ENCODE data around the gene ERN1.

The ERN1 gene

DNA sequence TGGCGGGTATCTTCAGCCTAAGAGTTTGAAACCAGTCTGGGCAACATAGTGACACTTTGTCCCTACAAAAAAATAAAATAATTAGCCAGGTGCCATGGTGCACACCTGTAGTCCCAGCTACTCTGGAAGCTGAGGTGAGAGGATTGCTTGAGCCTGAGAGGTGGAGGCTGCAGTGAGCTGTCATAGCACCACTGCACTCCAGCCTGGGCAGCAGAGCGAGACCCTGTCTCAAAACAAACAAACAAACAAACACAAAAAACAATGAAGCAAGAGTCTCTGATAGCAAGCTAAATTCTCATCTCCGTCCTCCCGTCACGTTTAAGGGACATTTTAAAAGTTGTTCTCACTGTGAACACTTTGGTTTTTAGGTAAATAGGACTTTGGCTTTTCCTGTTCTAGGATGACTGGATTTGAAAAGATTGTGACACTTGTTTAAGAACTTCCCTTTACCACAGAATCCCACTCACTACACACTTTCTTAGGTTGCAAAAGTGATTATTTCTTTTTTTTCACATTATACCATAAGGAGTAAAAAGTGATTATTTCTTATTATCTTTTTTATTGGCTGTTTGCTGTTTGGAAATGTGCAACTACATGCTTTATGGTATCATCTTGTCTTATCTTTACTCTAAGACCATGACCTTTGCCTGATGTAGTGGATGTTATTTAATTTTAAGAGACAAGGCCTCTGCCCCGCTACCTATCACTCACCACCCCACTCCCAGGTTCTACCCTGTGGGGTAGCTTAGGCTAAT lies 4.4 kb upstream of the ERN1 start:
- DNase-seq, result no peak

DNA sequence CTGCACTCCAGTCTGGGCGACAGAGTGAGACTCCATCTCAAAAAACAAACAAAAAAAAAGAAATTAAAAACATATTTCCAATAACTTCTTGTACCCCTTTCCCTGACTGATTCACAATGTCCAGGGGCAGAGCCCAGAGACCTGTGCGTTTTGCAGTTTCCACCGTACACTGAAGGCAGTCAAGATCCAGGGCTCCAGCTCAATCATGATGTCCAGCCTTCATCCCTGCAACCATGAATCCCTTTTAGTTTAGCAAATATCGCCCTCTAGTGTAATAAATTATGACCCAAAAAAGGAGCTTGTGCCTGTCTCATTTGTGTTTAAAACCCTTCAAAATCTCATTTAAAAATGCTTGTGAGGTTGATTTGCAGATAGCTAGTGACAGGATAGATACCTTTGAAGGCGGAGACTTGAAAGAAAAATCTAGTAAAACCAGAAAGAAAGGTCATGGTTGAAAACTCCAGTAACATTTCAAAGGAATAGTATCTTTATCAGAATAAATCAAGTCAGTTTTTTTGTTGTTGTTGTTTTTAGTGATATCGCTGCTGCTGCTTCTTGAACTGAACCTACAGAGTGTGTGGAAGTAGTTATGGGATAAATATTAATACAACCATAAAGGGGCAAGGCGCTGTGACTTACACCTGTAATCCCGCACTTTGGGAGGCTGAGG lies 3.7 kb upstream of the ERN1 start:
- no peak for DNase-seq

DNA sequence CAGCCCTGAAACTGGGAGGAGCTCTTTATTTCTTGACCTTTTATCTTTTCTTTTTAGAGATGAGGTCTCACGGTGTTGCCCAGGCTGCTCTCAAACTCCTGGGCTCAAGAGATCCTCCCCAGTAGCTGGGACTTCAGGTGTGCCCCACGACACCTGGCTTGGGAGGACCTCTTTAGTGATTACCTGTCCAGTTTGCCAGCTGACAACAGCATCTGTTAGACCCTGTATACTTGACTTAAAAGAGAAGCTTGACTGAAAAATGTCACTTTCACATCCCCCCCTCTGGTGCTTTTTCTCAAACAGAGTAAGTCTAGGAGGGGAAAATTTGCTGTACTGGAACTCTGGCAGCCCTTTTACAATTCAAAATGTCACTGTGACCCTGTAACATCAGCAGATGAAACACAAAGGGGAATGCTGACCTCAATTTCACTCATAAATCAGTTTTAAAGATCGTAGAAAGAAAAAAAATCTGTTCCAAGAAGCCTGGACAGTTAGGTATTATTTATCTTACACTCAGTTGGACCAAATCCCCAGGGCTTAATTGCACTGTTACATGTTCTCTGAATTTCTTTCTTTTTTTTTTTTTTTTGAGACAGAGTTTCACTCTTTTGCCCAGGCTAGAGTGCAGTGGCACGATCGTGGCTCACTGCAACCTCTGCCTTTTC lies 1.8 kb upstream of the ERN1 start:
- no peak for DNase-seq

DNA sequence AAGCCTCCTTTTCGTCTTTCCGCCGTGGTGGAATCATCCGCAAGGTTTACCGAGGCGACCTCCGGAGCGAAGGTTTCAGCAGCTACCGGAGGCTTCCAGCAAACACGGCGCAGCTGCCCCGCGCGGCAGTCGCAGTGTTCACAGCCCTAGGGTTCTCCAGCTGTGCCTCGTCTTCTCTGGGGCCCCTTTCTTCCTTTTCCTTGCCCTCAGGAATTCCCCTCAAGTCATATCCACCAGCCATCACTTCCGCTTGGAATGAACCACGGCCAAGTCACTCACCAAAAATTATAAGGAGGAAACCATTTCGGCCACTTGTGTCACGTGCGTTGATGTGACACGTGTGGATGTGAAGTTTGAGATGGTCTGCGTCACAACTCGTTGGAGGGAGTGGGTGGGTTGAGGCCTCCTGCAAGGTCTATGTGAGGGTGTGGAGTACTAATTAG lies 636 bp upstream of the ERN1 start:
- DNase-seq, result peak in 1 of 2 donors; percentile 55

DNA sequence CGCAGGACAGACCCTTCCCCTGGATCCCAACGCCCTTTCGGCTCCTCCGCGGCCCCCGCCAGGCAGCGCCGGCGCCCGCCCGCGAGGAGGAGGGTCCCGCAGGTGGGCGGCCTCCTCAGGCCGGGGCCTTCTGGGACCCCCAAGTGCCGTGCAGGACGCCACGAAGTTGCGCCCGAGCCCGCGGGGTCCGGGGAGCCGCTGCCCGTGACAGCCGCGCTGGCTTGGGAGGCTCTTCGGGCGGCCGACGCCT lies 504 bp downstream of the ERN1 start:
- no peak for DNase-seq

DNA sequence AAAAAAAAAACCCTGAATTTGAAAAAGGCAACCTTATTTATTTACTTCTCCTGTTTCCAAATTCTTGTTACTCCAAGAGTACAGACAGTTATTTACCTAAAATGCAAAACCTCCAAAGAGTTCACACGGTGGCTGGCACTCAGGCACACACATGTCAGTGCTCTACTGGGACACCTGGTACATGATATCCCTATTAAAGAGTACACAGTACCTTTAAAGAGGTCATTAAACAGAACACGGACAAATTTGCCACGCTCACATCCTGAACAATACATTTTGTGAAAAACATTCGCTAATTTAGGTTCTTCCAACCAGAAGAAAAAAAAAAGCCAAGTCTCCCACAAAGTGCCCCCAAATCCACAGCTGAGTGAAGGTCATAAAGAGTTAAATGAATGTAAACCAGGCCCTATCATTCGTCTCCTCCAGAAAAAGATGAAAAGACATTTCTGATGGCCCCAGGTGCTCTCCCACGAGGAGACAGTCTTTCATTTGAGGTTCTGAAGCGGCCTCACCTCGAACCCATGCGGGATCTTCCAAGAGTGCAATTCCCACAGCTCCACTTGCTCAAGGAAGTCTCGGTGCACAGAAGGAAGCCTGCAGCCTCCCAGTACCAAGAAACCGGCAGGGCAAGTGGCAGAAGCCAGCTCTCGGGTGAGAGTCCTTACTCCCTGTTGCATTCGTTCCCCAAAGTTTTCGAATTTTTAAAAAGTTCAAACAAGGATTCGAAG lies 993 bp downstream of the ERN1 start:
- DNase-seq, result no peak

DNA sequence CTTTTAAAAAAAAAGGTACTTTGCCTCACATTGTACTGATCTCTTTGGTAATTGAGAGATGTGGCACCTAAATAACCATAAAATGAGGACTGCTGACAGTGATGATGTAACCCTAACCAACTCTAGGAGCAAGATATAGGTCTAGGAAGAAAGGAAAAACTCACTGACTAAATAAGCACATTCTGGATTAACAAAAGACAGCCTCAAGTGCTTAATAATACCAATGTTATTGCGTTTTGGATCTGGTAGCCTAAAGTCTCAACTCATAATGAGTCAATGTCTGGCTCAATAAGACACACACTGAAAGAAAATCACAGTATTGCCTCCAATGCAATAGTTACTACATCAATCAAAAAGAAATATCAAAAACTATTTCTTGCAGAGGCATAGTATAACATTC lies 3.0 kb downstream of the ERN1 start:
- no peak for DNase-seq

DNA sequence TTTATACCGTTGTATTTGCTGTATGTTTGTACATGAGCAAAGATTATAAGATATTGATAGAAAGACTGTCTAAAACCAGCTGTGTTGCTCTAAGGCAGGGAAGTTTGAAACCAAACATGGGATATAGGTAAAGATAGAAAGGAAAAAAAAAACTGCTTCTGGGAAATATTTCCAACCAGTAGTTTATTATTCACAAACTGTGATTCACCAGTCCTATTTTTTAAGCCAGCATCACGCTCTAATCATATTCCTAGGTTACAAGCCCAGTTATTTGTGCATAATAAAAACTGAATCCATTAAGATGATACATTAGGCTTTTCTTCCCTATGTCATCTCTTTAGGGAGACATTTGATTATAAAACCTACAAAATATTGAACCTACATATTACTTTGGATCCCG lies 4.0 kb downstream of the ERN1 start:
- no peak for DNase-seq

DNA sequence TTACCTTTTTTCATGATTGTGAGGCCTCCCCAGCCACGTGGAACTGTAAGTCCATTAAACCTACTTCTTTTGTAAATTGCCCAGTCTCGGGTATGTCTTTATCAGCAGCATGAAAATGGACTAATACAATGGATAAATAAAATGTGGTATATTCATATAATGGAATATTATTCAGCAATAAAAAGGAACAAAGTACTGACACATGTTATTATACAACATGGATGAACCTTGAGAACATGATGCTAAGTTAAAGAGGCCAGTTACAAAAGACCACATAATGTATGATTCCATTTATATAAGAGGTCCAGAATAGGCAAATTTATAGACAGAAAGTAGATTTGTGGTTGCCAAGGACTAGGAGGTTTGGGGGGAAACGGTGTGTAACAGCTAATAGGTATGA lies 5.3 kb downstream of the ERN1 start:
- no peak for DNase-seq

DNA sequence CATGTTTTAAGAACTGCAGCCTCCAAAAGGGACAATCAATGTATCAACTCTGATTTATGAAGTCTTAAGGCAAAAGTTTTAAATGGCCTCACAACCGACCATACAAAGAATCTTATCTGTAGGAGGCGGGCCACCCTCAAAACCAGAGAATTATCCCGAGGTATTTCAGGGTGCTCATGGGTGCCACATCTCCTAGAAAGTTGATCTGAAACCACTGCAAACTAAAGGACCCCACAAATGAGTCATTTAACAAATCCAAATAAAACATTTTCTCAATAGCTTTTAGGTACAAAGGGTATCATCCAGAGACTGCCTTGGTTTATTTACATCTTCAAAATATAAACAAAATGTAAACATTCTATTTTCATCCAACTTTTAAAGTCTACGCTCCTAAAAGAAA lies 6.8 kb downstream of the ERN1 start:
- DNase-seq, result no peak

DNA sequence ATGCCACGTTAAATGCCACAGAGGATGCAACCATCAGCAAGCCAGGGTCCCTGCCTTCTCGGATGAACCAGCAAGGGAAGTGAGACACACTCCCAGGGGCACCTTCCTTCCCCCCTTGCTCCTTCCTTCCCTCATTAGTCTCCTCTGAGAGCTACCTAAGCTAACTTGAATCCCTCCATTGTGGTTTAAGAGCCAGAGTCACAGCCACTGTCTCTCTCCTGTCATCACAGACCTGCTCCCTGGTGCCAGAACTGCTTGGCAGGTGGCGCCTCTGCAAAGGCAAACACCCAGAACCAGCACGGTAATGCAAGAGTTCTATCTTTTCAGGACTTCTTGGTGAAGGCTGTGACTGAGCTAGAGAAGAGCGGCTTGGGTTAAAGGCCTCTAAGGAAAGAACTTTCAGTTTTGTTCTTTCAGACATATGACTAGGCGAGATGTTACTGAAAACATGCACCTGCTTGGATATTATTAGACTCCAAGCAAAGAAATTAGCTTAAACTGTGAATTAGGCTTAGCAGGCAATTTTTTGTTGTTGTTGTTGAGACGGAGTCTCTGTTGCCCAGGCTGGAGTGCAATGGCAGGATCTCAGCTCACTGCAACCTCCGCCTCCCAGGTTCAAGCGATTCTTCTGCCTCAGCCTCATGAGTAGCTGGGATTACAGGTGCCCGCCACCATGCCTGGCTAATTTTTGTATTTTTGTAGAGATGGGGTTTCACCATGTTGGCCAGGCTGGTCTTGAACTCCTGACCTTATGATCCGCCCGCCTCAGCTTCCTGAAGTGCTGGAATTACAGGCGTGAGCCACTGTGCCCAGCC lies 8.8 kb downstream of the ERN1 start:
- peak in 1 of 2 donors; percentile 22 for DNase-seq

DNA sequence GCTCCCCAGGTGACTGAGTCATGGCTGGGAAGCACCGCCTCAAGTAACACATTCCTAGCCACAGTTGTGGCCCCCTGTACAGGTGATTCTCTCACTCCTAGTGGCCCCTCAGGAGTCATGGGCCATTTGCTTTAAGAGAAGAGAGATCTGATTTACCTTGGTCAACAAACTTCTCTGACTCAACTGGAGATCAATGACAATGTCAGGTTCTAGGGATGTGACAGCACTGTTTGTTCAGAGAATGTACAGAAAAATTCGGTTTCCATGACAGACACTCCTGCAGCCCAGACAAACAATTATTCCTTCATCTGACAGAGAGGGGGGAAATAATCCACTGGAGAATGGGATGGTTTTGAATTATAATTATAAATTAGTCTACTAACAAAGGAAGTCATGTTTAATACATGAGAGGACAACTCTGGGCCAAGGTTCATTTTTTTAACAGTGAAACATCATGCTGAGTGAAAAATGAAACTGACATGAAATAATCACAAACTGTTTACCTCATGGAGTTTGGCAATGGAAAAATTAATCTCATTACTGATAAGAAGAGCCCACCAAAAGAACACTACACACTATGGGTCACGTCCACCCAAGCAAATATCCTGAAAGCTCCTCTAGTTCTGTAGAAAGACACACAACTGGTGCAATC lies 9.7 kb downstream of the ERN1 start:
- no peak for DNase-seq

DNA sequence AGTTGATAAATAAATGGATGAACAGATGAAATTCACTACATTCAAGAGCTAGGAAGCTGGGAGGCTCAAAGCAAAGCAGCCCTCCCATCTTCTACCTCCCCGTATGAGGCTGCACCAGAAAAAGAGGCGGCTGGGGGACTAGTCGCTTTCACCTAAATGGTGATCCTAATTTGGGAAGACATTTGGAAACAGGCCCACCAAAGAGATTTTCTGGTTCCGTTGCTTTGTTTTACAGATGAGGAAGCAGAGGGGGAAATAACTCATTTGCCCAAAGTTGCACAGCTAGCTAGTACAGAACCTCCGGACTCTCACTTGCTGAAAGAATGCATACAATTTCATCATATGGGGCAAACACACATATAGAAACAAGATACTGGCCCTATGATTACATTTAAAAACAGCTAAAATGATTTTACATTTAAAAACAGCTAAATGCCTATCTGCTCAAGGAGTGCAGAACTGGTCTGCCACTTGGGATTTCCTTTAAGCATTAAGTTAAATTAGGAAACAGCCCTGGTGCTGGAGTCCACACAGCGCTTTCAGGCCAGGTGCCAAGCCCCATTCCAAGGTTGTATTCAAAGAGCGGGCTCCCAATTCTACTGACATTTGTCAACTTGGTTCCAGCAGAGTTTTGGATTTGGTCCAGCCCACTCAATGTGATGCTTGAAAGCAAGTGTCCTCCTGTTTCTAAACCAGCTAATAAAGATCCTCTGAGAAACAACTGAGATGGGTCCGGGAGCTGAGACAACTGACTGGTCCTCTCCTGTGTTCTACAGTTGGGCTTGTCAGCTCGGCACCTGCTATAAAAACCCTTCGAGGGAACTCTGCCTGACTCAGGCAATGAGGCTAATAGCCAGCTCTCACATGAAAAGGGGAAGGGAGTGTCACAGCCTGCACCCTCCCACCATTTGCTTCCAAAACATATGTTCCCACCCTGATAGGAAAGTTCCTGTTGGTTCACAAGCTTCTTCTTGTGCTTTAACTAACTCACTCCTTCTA lies 11.7 kb downstream of the ERN1 start:
- DNase-seq, result no peak

DNA sequence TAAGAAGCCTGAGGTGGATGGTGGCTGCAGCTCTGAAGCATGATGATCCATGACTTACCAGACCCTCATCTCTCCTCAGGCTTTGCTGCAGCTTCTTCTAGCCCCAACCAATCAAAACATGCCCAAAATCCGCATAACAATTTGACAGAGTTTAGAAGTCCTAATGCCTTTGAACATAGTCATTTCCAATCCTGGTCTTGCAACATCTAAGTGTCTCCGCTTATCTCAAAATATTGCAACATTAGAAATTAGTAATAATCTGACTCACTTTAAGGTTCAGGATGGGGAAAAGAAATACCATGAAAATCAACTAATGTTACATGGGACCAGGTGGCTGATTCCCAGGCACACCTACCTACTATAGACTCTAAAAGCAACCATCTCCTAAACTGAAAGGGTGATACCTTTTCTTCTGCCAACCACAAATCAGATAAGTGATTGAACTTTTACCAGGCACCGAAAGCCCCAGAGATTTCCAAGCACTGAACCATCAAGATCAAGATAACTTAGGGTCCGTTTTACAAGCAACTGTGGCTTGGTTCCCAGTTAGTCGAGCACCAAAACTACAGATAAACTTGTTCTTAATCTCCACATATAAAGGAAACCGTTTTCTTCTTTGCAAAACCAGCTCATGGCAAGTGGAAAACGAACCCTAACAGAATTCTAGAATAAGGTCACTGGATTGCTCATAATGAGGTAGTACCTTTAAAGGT lies 14.0 kb downstream of the ERN1 start:
- DNase-seq, result no peak

DNA sequence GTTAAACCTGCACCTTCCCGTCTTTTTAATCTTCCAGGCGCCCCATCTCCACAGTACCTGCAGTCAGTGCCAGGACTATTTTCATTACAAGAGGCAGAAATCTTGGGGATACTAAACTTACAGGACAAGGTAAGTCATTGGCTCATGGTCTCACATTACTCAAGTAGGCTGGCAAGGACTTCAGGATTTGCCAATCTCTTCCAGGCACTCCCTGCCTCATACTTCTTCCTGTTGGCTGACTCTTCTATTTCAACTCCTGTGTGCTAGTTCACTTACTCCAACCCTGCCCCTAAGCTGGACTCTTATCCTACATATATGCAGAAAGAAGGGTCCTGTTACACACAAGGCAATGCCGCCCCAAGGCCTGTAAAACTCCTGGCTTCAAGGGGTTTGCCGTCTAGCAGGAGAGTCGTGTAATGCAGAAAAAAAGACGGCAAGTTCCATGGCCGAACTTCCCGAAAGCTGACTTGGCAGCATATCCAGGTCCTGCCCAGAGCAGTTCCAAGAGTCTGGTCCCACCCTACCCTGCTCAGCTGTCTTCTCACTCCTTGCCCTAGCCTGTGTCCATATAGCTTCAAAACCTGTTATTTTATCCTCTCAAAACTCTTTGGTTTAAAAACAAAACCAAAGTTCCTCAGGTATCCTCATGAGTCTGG lies 14.8 kb downstream of the ERN1 start:
- DNase-seq, result no peak

DNA sequence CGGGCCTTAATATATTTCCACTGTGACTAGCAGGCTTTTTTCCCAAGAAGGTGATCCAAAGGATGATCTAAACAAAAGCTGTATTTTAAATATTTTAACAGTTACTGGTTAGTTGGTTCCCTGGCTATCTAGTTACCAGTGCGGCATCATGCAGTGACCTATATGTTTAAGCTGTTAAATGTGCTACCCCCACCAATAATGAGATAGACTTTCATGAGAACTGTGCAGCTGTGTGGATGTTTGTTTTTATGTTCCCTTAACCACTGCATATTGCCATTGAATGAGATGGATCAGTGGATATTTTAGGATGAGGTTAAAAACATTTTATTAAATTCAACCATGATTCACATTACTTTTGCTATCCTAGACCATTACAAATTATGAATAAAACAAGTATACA lies 16.9 kb downstream of the ERN1 start:
- DNase-seq, result no peak

DNA sequence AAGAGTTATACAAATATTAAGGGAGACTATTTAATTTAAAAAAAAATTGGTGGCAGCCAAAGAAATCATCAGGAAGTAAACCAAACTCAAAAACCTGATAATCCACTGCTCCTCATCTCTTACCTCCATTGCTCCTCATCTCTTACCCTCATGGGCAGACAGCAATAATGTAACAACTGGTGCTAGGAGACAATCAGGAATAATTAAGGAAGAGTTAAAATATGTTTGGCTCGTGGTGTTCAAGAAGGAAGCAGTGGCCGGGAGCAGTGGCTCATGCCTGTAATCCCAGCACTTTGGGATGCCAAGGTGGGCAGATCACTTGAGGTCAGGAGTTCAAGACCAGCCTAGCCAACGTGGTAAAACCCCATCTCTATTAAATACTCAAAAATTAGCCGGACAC lies 18.1 kb downstream of the ERN1 start:
- no peak for DNase-seq

DNA sequence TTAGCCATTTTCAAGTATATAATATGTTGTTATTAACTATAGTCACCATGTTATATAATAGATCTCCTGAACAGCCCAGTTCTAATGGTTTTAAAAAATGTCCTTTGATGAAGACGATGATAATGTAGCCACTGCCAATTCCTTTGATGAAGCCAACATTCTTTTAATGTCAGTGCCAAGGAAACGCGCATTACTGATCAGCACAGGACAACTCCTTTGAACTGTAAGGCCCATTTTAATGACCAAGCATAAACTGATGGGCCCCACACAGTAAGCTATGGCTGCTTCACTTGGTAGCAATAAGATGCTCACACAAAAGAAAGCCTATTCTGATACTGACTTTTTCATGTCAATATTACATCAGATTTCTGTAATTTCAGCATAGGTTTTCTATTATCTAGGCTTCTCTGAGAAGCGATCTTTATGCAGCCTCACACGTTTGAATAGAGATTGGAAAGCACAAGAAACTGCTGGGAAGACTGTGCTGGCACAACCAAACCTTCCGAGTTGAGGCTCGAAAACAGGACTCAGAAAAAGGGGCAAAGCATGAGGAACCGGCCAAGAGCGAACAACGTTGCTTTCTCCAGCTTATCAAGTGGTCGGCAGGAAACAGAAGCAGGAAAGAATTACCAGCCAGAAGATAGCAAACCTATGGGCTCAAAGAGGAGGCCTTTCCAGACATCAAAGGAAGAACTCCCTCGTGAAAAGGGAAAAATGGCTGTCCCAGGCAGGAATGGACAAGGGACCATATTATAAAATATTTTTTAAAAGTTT lies 19.4 kb downstream of the ERN1 start:
- DNase-seq, result no peak

DNA sequence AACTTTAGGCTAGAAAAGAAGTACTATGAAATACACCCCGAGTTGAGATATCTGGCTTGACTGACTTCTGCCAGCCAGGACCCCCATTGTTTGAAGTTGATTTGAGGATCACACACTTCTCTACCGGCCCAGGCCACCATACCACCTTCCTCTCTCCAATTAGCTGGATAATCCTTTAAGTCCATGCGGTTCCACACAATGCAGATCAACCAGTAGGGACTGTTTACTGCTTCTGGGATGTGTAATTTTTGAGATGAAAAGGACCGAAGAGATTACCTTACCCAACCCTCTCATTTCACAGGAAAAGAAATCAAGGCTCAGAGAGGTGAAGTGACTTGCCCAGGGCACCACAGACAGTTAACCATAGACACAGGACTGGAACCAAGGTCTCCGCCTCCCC lies 20.5 kb downstream of the ERN1 start:
- DNase-seq, result no peak

All from stimulated activated CD4-positive, alpha-beta T cell treated with anti-CD3 and anti-CD28 coated beads, Interleukin-2, amount 100 ng/mL, for 48 hours (primary cell).